Measurements from ENCODE around the gene MAPKAP1.

DNA sequence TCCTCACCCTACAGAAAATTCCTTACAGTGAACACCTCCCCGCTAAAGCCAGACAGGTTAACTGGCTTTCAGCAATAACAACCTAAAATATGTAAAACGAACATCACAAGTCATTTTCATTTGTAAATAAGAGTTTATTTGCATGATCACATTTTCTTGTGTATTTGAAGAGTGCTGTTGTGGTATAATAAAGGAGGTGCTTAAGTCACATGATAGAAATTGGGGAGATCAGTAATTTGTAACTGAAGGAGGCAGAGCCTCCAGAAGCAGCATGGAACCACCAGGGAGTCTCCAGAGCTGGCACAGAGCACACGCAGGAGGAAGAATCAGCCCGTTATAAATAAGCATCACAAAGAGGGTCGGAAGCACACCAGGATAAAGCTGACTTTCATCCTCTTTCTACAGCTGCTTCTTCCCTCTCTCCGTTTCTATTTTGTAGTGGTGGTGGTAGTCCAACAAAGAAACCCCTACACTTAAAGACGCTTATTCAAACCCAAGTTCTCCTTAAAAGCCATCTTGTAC lies 210.6 kb downstream of the MAPKAP1 start:
- TF ChIP-seq, protein P1, sequence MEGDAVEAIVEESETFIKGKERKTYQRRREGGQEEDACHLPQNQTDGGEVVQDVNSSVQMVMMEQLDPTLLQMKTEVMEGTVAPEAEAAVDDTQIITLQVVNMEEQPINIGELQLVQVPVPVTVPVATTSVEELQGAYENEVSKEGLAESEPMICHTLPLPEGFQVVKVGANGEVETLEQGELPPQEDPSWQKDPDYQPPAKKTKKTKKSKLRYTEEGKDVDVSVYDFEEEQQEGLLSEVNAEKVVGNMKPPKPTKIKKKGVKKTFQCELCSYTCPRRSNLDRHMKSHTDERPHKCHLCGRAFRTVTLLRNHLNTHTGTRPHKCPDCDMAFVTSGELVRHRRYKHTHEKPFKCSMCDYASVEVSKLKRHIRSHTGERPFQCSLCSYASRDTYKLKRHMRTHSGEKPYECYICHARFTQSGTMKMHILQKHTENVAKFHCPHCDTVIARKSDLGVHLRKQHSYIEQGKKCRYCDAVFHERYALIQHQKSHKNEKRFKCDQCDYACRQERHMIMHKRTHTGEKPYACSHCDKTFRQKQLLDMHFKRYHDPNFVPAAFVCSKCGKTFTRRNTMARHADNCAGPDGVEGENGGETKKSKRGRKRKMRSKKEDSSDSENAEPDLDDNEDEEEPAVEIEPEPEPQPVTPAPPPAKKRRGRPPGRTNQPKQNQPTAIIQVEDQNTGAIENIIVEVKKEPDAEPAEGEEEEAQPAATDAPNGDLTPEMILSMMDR (IDR thresholded peaks at IDR 0.05), result no peak
- no peak for TF ChIP-seq POLR2A (IDR thresholded peaks at IDR 0.05)
